HUES6 (cell line): ENCODE data around the gene EPHA1.

Experiments
- H3K27ac ChIP-seq: 2 replicates; pipeline ENCODE4 v1.7.0; 2013; ENCODE audit warnings: low read depth, mild to moderate bottlenecking, low read length, inconsistent platforms
- H3K27me3 ChIP-seq: 2 replicates; pipeline ENCODE4 v1.6.1; 2013; ENCODE audit warnings: low read length; ENCODE audit not compliant: control insufficient read depth, insufficient read depth
- H3K36me3 ChIP-seq: 2 replicates; pipeline ENCODE4 v1.6.1; 2013; ENCODE audit warnings: low read length; ENCODE audit not compliant: control insufficient read depth, insufficient read depth
- H3K4me1 ChIP-seq: 2 replicates; pipeline ENCODE4 v1.6.1; 2013; ENCODE audit warnings: low read length; ENCODE audit not compliant: control insufficient read depth, insufficient read depth
- H3K4me3 ChIP-seq: 2 replicates; pipeline ENCODE4 v1.5.1; 2013; ENCODE audit warnings: low read depth, low read length
- H3K9ac ChIP-seq: one replicate; pipeline ENCODE4 v1.6.1; 2013; ENCODE audit warnings: mild to moderate bottlenecking, low read length
- H3K9me3 ChIP-seq: 2 replicates; pipeline ENCODE4 v1.6.1; 2013; ENCODE audit warnings: low read depth, low read length; ENCODE audit not compliant: control insufficient read depth, insufficient read depth

EPHA1 gene

DNA sequence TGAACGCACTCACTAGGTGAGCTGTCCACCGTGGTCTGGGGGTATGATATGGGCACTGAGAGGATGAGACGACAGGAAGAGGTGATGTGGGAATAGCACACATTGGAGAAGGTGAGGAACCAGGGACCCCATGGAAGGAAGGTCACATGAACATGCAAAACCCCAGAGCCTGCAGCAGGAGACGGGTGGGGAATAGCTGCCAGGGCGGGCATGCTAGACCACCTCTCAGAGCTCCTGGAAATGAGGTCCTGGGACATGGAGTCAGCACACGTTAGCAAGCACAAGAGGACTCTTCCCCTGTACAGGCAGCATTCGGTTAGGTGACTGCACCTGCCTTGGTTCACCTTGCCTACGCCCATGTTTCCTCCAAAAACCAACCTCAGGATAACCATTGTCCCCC lies 54.3 kb downstream of the EPHA1 start:
- peaks cover 4% of the 10 kb centered on the region; the same call in 1 of the 2 replicates for H3K4me1 ChIP-seq
- H3K27ac ChIP-seq, result no peak overlapping the region
- no peak overlapping the region for H3K4me3 ChIP-seq
- H3K9ac ChIP-seq, result no peak overlapping the region
- no peaks in the 10 kb centered on the region; the same call in 1 of the 2 replicates for H3K27me3 ChIP-seq
- H3K9me3 ChIP-seq, result no peaks in the 10 kb centered on the region
- peaks cover 27% of the 10 kb centered on the region; the same call in 1 of the 2 replicates for H3K36me3 ChIP-seq

DNA sequence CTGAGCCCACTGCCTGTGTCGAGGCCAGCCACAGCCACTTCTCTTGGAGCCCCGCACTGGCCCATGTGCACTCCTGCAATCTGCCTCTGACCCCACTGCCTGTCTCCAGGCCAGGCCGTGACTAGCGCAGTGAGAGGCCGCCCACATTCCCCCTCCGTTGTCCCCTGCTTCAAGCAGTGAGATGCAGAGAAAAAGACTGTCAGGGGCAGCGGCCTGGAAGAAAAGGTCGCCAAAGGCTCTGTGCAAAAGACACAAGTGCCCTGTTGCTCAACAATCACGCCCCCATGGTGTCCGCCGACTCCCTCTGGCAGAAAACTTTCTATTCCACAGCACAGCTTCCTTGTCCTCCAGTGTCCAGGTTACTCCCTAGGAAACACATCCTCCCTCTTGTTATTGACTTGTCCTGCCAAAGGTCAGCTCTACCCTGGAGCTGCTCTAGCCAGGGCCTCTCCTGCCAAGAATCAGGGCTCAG lies 56.1 kb downstream of the EPHA1 start:
- Histone ChIP-seq H3K4me3 (no peak overlapping the region), H3K27ac (no peak overlapping the region), H3K36me3 (peaks cover 18% of the 10 kb centered on the region; the same call in 1 of the 2 replicates), H3K9me3 (no peaks in the 10 kb centered on the region), H3K27me3 (peaks cover 2% of the 10 kb centered on the region; the same call in 1 of the 2 replicates), H3K9ac (no peak overlapping the region), H3K4me1 (peaks cover 4% of the 10 kb centered on the region; the same call in 1 of the 2 replicates)

DNA sequence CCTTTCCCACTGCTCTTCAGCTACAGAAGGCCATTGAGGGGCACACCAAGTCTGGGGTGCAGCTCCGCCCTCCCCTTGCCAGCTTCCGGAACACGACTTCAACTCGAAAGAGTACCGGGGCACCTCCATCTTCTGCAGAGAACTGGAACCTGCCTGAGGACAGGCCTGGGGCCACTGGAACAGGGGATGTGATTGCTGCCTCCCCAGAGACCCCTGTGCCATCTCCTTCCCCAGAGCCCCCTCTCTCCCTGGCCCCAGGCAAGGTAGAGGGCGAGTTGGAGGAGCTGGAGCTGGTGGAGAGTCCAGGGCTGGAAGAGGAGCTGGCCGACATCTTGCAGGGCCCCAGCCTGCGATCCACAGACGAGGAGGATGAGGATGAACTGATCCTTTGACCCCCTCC lies 57.1 kb downstream of the EPHA1 start:
- no peak overlapping the region for H3K27ac ChIP-seq
- peaks cover 4% of the 10 kb centered on the region; the same call in 1 of the 2 replicates for H3K4me1 ChIP-seq
- H3K36me3 ChIP-seq, result peaks cover 11% of the 10 kb centered on the region; the same call in 1 of the 2 replicates
- H3K9ac ChIP-seq, result no peak overlapping the region
- H3K27me3 ChIP-seq, result peaks cover 8% of the 10 kb centered on the region
- H3K9me3 ChIP-seq, result no peaks in the 10 kb centered on the region
- H3K4me3 ChIP-seq, result no peak overlapping the region

DNA sequence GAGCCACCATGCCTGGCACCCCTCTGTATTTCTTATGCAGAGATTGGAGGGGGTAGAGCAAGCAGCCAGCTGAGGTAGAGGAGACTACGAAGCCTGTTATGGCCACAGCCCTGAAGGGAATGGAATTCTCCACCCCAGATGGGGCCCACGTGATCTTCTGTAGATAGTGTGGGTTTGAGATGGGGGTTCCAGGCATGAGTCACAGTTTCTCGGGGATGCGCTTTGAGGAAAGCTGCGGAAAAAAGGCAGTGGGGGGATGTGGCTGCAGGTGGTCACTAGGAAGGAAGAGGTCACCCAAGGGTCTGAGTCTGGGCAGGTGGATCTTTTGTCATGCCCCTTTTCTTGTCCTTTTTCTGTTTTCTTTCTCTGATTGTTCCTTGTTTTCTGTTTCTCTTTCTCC lies 57.6 kb downstream of the EPHA1 start:
- H3K36me3 ChIP-seq, result peaks cover 6% of the 10 kb centered on the region; the same call in 1 of the 2 replicates
- no peaks in the 10 kb centered on the region for H3K9me3 ChIP-seq
- H3K27ac ChIP-seq, result no peak overlapping the region
- H3K4me3 ChIP-seq, result no peak overlapping the region
- H3K4me1 ChIP-seq, result peaks cover 4% of the 10 kb centered on the region; the same call in 1 of the 2 replicates
- H3K27me3 ChIP-seq, result peaks cover 12% of the 10 kb centered on the region
- H3K9ac ChIP-seq, result no peak overlapping the region

- Histone ChIP-seq H3K9me3 (no peaks in the 10 kb centered on the region), H3K4me1 (peaks cover 16% of the 10 kb centered on the region), H3K4me3 (no peak overlapping the region), H3K9ac (no peak overlapping the region), H3K36me3 (no peaks in the 10 kb centered on the region), H3K27ac (no peak overlapping the region), H3K27me3 (peaks cover 20% of the 10 kb centered on the region)
Observed at GRCh38 chr7:143347950-143348349, 60.7 kb downstream of the EPHA1 start.

- Histone ChIP-seq H3K4me3 (peak overlapping the region; percentile 57), H3K9me3 (no peaks in the 10 kb centered on the region), H3K27me3 (peaks cover 20% of the 10 kb centered on the region), H3K36me3 (no peaks in the 10 kb centered on the region), H3K4me1 (peaks cover 12% of the 10 kb centered on the region), H3K27ac (no peak overlapping the region), H3K9ac (no peak overlapping the region)
Observed at GRCh38 chr7:143346018-143346417, 62.6 kb downstream of the EPHA1 start.

DNA sequence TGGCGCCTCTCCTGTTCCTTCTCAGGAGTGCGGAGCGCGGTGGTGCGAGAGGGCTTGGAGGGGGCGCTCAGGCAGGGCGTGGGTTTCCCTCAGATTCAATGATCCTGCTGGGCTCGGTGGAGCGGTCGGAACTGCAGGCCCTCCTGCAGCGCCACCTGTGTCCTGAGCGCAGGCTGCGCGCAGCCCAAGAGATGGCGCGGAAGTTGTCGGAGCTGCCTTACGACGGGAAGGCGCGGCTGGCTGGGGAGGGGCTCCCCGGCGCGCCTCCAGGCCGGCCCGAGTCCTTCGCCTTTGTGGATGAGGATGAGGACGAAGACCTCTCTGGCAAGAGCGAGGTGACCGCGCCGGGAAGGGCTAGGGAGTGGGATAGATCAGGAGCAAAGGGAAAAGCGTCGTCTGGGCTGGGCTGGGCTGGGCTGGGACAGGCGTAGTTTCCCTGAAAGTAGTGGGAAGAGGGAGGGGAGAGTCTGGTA lies 63.2 kb downstream of the EPHA1 start:
- H3K4me3 ChIP-seq, result peak overlapping the region; percentile 57
- H3K27ac ChIP-seq, result no peak overlapping the region
- no peaks in the 10 kb centered on the region for H3K9me3 ChIP-seq
- H3K4me1 ChIP-seq, result peaks cover 12% of the 10 kb centered on the region
- peaks cover 20% of the 10 kb centered on the region for H3K27me3 ChIP-seq
- peak overlapping the region; percentile 17 for H3K9ac ChIP-seq
- H3K36me3 ChIP-seq, result no peaks in the 10 kb centered on the region

DNA sequence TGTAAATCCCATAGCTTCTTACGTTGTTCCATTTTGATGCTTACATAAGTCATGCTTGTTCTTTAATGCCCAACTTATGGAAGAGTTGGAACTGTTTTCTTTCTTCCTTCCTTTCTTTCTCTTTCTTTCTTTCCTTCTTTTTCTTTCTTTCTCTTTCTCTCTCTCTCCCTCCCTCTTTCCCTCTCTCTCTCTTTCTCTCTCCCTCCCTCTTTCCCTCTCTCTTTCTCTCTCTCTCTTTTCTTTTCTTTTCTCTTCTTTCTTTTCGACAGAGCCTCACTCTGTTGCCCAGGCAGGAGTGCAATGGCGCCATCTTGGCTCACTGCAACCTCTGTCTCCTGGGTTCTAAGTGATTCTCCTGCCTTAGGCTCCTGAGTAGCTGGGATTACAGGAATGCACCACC lies 65.1 kb downstream of the EPHA1 start:
- no peak overlapping the region for H3K27ac ChIP-seq
- H3K9me3 ChIP-seq, result no peaks in the 10 kb centered on the region
- H3K4me3 ChIP-seq, result no peak overlapping the region
- no peak overlapping the region for H3K9ac ChIP-seq
- H3K4me1 ChIP-seq, result peaks cover 12% of the 10 kb centered on the region
- H3K27me3 ChIP-seq, result peaks cover 17% of the 10 kb centered on the region
- H3K36me3 ChIP-seq, result no peaks in the 10 kb centered on the region

DNA sequence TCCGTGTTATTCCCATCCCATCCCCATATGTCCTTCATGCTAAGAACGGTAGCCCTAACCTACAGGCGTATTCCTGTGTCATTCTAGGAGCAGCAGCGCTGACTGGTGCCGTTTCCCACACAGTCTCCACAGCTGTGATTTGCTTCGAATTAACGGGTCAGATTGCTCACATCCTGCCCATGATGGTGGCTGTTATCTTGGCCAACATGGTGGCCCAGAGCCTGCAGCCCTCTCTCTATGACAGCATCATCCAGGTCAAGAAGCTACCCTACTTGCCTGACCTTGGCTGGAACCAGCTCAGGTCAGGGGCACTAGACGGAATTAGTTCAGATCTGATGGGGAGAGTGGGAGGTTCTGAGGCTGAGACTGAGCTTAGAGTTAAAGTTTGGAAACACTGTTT lies 66.8 kb downstream of the EPHA1 start:
- H3K9ac ChIP-seq, result no peak overlapping the region
- H3K27me3 ChIP-seq, result peaks cover 14% of the 10 kb centered on the region
- H3K4me1 ChIP-seq, result peaks cover 12% of the 10 kb centered on the region
- H3K4me3 ChIP-seq, result no peak overlapping the region
- no peaks in the 10 kb centered on the region for H3K36me3 ChIP-seq
- H3K9me3 ChIP-seq, result no peaks in the 10 kb centered on the region
- H3K27ac ChIP-seq, result no peak overlapping the region
